A673 (cell line): ENCODE data around the gene MSH3. TPM values are rescaled to one million over a fixed set of nuclear protein-coding genes. Genes with fewer than 3 reads are reported as not detected.

Source experiments
- BruUV-seq: library from RNA; stranded (reverse); fragments of 400-500 nt; replicated peaks from 2 replicates; lab custom pipeline; 2021; lab: Mats Ljungman, UMichigan
- CTCF ChIA-PET: fragments of 300-600 bp; sonication (Branson Sonifier 250); formaldehyde crosslinking; loops from one replicate; lab custom pipeline; 2022; ENCODE audit warnings: antibody characterized with exemption; lab: Charles Lee
- POLR2A ChIA-PET: fragments of 300-600 bp; sonication (Branson Sonifier 250); formaldehyde crosslinking; loops from one replicate; lab custom pipeline; 2022; ENCODE audit warnings: antibody characterized with exemption; ENCODE audit not compliant: low non-redundant PET; lab: Charles Lee
- DNase-seq: peaks from one replicate; pipeline ENCODE4 v3.0.0-alpha.2; 2015; ENCODE audit warnings: low spot score
- H3K27ac ChIP-seq: fragments of 200-600 bp; sonication (generic); 2 replicates; pipeline ENCODE4 v1.5.1; 2016; ENCODE audit warnings: mixed run types, low read depth, mild to moderate bottlenecking, mixed read lengths, antibody characterized with exemption, low read length; ENCODE audit not compliant: poor library complexity, severe bottlenecking
- H3K27me3 ChIP-seq: fragments of 200-600 bp; sonication (generic); replicated peaks from 2 replicates; pipeline ENCODE4 v1.6.1; 2017; ENCODE audit warnings: mixed run types, low read depth, mild to moderate bottlenecking, mixed read lengths, antibody characterized with exemption, low read length; ENCODE audit not compliant: insufficient read depth, poor library complexity
- H3K36me3 ChIP-seq: fragments of 200-600 bp; sonication (generic); 2 replicates; pipeline ENCODE4 v1.6.1; 2016; ENCODE audit warnings: mixed run types, mild to moderate bottlenecking, mixed read lengths, antibody characterized with exemption, low read length; ENCODE audit not compliant: insufficient read depth, poor library complexity, severe bottlenecking
- H3K4me1 ChIP-seq: fragments of 200-600 bp; sonication (generic); 2 replicates; pipeline ENCODE4 v1.6.1; 2017; ENCODE audit warnings: mixed run types, mild to moderate bottlenecking, mixed read lengths, antibody characterized with exemption, low read length; ENCODE audit not compliant: insufficient read depth, poor library complexity, severe bottlenecking
- H3K4me3 ChIP-seq: fragments of 200-600 bp; sonication (generic); 2 replicates; pipeline ENCODE4 v1.5.1; 2016; ENCODE audit warnings: low read depth, mixed run types, mild to moderate bottlenecking, mixed read lengths, low read length; ENCODE audit not compliant: poor library complexity, severe bottlenecking
- H3K9me3 ChIP-seq: fragments of 200-600 bp; sonication (generic); 2 replicates; pipeline ENCODE4 v1.6.1; 2016; ENCODE audit warnings: mixed run types, low read depth, mild to moderate bottlenecking, mixed read lengths, antibody characterized with exemption, low read length; ENCODE audit not compliant: poor library complexity, severe bottlenecking
- CTCF ChIP-seq: fragments of 300-800, 200-600 bp; sonication (generic); conservative IDR thresholded peaks from 2 replicates; pipeline ENCODE4 v1.5.1; 2017; ENCODE audit warnings: low read depth, mild to moderate bottlenecking, antibody characterized with exemption, low read length, moderate library complexity, mixed read lengths
- EZH2 ChIP-seq: fragments of 200-600 bp; sonication (generic); IDR thresholded peaks from 2 replicates; pipeline ENCODE4 v1.6.1; 2017; ENCODE audit warnings: borderline replicate concordance, low read depth, mild to moderate bottlenecking, mixed read lengths, antibody characterized with exemption, low read length; ENCODE audit not compliant: poor library complexity, severe bottlenecking
- intact Hi-C: fragments of 100-400 bp; cut with micrococcal nuclease; formaldehyde crosslinking; loops from one replicate; pipeline ENCODE4 v1.10.0; 2022; ENCODE audit not compliant: unreplicated experiment
- total RNA-seq: library from RNA; stranded (reverse); gene quantifications from 2 replicates; pipeline ENCODE4 v1.2.3, GENCODE V29; 2021

MSH3 gene
- total RNA-seq, 1 experiment from 2014 or later: 16.2 TPM

GRCh38 chr5:80686757-80687156 lies 32.3 kb downstream of the MSH3 start:
- peaks cover 4% of the 10 kb centered on the region for H3K4me1 ChIP-seq
- H3K27me3 ChIP-seq: no peaks in the 10 kb centered on the region
- H3K36me3 ChIP-seq: no peaks in the 10 kb centered on the region
- H3K4me3 ChIP-seq: no peak overlapping the region
- DNase-seq: peak; percentile 48
- H3K27ac ChIP-seq: no peak overlapping the region
- POLR2A ChIA-PET: no interaction called here
- BruUV-seq: no TSS peak
- H3K9me3 ChIP-seq: no peaks in the 10 kb centered on the region
- CTCF ChIA-PET: no interaction called here
- intact Hi-C loops: loop anchor here (2.0 to 5.0 kb wide), 4 partner anchors 421 to 611 kb away; no protein-coding TSS in a partner anchor
- TF ChIP-seq CTCF (peak; percentile 60), EZH2 (no peak)

DNA sequence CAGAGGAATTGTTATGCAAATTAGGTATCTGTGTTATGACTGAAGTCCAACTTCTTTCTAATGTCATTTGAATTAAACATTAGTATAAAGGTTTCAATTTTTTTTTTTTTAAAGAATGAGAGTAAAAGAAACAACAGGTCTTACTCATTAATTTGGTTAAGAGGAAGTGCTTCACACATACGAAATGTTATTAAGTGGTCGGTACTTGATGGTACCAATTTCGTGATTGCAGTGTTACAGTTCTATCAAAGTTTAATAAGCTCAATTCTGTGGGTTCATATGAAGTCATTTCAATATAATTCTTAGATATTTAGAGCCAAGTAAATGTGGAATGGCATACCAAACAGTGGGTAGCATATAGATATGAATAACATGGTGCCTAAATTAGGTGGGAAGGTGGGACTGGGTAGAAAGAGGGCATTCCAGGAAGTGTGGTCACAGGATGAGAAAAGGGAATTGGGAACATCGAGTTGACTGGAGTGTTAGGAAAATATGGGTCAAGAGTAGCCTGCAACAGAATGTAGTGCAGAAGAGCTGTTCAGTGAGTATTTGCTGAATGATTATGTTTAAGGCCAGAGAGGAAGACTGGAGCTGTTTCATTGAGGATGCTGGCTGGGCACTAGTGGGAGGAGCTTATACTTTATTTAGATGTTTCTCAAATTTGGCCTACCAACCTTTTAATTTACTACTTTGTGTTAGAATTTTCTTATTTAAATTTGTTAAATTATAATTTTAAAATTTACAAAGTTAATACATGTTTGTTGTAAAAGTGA lies 34.4 kb downstream of the MSH3 start:
- Histone ChIP-seq H3K36me3 (no peaks in the 10 kb centered on the region), H3K4me1 (peaks cover 4% of the 10 kb centered on the region), H3K27me3 (no peaks in the 10 kb centered on the region), H3K4me3 (no peak overlapping the region), H3K27ac (no peak overlapping the region), H3K9me3 (no peaks in the 10 kb centered on the region)
- POLR2A ChIA-PET: no interaction called here
- CTCF ChIA-PET: no interaction called here
- no peak for DNase-seq
- intact Hi-C loops: loop anchor here (5.0 kb wide), 2 partner anchors 418 to 608 kb away; no protein-coding TSS in a partner anchor
- TF ChIP-seq EZH2 (no peak), CTCF (no peak)
- BruUV-seq: no TSS peak

DNA sequence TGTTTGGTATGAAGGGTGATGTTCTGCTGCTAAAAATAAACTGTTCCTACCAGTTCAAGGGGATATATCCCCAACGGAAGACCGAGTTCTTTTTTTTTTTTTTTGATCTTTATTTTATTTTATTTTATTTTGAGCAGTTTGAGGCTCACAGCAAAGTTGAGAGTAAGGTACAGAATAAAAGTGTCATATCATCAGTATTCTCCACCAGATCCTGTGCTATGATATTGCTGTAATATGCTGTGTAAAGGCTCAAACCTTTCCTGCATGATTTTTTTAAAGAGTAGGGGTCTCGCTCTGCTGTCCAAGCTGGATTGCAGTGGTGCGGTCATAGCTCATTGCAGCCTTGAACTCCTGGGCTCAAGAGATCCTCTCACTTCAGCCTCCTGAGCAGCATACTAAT lies 35.2 kb downstream of the MSH3 start:
- Histone ChIP-seq H3K27ac (no peak overlapping the region), H3K4me3 (no peak overlapping the region), H3K9me3 (no peaks in the 10 kb centered on the region), H3K36me3 (no peaks in the 10 kb centered on the region), H3K4me1 (peaks cover 4% of the 10 kb centered on the region), H3K27me3 (no peaks in the 10 kb centered on the region)
- CTCF ChIA-PET: no interaction called here
- no TSS peak for BruUV-seq
- TF ChIP-seq EZH2 (no peak), CTCF (no peak)
- POLR2A ChIA-PET: no interaction called here
- no peak for DNase-seq
- intact Hi-C loops: loop anchor here (5.0 kb wide), 2 partner anchors 418 to 608 kb away; no protein-coding TSS in a partner anchor
